Neural progenitor cell (in vitro differentiated cells): ENCODE results near the gene TANC2.

Source experiments
- EZH2 ChIP-seq: fragments of 200-600 bp; sonication (generic); IDR thresholded peaks from 2 replicates; pipeline ENCODE4 v1.6.1; 2017; ENCODE audit warnings: antibody characterized with exemption, mild to moderate bottlenecking, moderate library complexity
- EZH2phosphoT487 ChIP-seq: fragments of 200-600 bp; sonication (generic); IDR thresholded peaks from 2 replicates; pipeline ENCODE4 v1.6.1; 2017; ENCODE audit warnings: antibody characterized with exemption
- TF ChIP-seq, protein P1 (sequence below): fragments of 200-600 bp; sonication (generic); IDR thresholded peaks from 2 replicates; pipeline ENCODE4 v1.5.1; 2017; ENCODE audit warnings: antibody characterized with exemption, mild to moderate bottlenecking

DNA sequence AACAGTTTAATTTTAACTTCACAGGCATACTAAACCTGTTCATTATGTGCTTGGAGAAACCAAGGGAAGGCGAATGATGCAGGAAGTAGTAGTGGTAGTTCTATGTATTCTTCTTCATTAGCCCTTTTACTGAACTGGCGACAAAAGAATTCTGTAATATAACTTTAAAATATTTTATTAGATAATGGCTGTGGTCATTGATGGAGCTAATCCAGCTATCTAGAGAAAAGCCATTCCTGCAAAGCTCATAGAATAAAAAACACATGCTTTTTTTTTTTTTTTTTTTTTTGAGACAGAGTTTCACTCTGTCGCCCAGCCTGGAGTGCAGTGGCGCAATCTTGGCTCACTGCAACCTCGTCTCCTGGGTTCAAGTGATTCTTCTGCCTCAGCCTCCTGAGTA lies 23.5 kb downstream of the TANC2 start:
- no peak for TF ChIP-seq EZH2phosphoT487
- TF ChIP-seq, protein P1, sequence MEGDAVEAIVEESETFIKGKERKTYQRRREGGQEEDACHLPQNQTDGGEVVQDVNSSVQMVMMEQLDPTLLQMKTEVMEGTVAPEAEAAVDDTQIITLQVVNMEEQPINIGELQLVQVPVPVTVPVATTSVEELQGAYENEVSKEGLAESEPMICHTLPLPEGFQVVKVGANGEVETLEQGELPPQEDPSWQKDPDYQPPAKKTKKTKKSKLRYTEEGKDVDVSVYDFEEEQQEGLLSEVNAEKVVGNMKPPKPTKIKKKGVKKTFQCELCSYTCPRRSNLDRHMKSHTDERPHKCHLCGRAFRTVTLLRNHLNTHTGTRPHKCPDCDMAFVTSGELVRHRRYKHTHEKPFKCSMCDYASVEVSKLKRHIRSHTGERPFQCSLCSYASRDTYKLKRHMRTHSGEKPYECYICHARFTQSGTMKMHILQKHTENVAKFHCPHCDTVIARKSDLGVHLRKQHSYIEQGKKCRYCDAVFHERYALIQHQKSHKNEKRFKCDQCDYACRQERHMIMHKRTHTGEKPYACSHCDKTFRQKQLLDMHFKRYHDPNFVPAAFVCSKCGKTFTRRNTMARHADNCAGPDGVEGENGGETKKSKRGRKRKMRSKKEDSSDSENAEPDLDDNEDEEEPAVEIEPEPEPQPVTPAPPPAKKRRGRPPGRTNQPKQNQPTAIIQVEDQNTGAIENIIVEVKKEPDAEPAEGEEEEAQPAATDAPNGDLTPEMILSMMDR: no peak
- TF ChIP-seq EZH2: no peak
